Hematopoietic multipotent progenitor cell treated with erythropoietin and hydrocortisone succinate and interleukin-3 and kit ligand, for 15 days (in vitro differentiated cells): ENCODE results near the gene AP5B1.
"Not testable (repeated sequence)": the region's sequence is repeated elsewhere in the genome, so short reads cannot be mapped to it uniquely, and the experiment has no call there.

Experiments used
- DNase-seq: peaks from one replicate; pipeline ENCODE4 v3.0.0-alpha.2; 2015; ENCODE audit warnings: low spot score

AP5B1 gene

GRCh38 chr11:65767406-65767805 is 13.4 kb downstream of the AP5B1 start:
- DNase-seq: no peak

- no peak for DNase-seq
Observed at GRCh38 chr11:65766535-65766934, 14.2 kb downstream of the AP5B1 start.

GRCh38 chr11:65764434-65764833 is 16.3 kb downstream of the AP5B1 start:
- no peak for DNase-seq

GRCh38 chr11:65762816-65763215 is 18.0 kb downstream of the AP5B1 start:
- DNase-seq: not testable (repeated sequence)

- DNase-seq: not testable (repeated sequence)
Observed at GRCh38 chr11:65762169-65762568, 18.6 kb downstream of the AP5B1 start.

- no peak for DNase-seq
Observed at GRCh38 chr11:65745049-65745448, 35.7 kb downstream of the AP5B1 start.

- no peak for DNase-seq
Observed at GRCh38 chr11:65744699-65745042, 36.1 kb downstream of the AP5B1 start.

GRCh38 chr11:65744026-65744698 is 36.6 kb downstream of the AP5B1 start:
- peak; percentile 15 for DNase-seq

- DNase-seq: no peak
Observed at GRCh38 chr11:65743681-65744025, 37.1 kb downstream of the AP5B1 start.

GRCh38 chr11:65742353-65742752 is 38.4 kb downstream of the AP5B1 start:
- DNase-seq: no peak

GRCh38 chr11:65741185-65741584 is 39.6 kb downstream of the AP5B1 start:
- no peak for DNase-seq

GRCh38 chr11:65739022-65739421 is 41.8 kb downstream of the AP5B1 start:
- no peak for DNase-seq

- no peak for DNase-seq
Observed at GRCh38 chr11:65736810-65737209, 44.0 kb downstream of the AP5B1 start.

- peak; percentile 69 for DNase-seq
Observed at GRCh38 chr11:65735111-65735510, 45.7 kb downstream of the AP5B1 start.

GRCh38 chr11:65730461-65730860 is 50.3 kb downstream of the AP5B1 start:
- DNase-seq: no peak

GRCh38 chr11:65727865-65728264 is 52.9 kb downstream of the AP5B1 start:
- no peak for DNase-seq

- peak; percentile 21 for DNase-seq
Observed at GRCh38 chr11:65726660-65727059, 54.1 kb downstream of the AP5B1 start.
